22Rv1 (cell line): ENCODE results near the gene SNX25.

Experiments
- H3K27ac ChIP-seq: fragments of 450-650 bp; 2 replicates; pipeline ENCODE4 v1.5.1; 2017
- CTCF ChIP-seq: fragments of 450-650 bp; IDR thresholded peaks from 2 replicates; pipeline ENCODE4 v1.5.1; 2017; ENCODE audit warnings: mild to moderate bottlenecking
- ZFX ChIP-seq: fragments of 450-650 bp; IDR thresholded peaks from 2 replicates; pipeline ENCODE4 v1.6.1; 2017; ENCODE audit warnings: antibody characterized with exemption, borderline replicate concordance

Gene SNX25

GRCh38 chr4:185247151-185247550 lies 37.8 kb downstream of the SNX25 start:
- TF ChIP-seq CTCF = no peak
- no peak for TF ChIP-seq ZFX
- H3K27ac ChIP-seq = no peak overlapping the region

GRCh38 chr4:185248393-185249039 lies 39.1 kb downstream of the SNX25 start:
- TF ChIP-seq ZFX (no peak), CTCF (no peak)
- H3K27ac ChIP-seq = no peak overlapping the region

DNA sequence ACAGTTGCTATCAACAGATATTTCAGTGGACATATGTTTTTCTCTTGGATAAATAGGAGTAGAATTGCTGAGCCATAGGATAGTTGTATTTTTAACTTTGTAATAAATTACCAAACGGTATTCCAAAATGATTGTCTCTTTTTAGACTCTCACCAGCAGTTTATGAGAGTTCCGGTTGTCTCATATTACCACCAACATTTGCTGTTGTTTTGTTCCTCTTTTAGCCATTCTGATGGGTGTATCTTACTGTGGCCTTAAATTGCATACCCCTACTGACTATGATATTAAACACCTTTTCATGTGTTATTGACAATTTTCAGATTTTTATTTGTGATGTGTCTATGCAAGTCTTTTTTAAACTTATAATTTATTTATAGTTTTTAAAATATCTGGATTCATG lies 39.7 kb downstream of the SNX25 start:
- H3K27ac ChIP-seq = no peak overlapping the region
- TF ChIP-seq ZFX (no peak), CTCF (no peak)

GRCh38 chr4:185254434-185254833 lies 45.0 kb downstream of the SNX25 start:
- H3K27ac ChIP-seq = no peak overlapping the region
- no peak for TF ChIP-seq CTCF

DNA sequence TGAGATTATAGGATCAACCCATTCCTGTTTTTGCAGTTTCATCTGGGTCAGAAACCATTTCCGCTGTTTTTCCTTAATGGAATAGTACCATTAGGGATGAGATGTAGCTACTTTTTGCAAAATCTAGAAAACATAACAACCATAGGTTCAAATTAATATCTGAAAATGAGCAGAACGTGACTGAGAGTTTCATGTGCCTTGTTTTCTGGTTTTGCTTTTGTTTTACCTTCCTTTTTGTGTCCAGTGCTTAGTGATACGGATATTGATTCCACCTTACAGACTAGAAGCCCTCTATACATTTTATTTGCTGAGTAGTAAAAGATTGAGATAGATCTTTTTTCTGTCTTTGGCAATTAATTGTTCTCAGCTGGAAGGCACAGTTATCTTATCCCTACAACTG lies 46.5 kb downstream of the SNX25 start:
- no peak overlapping the region for H3K27ac ChIP-seq
- no peak for TF ChIP-seq CTCF
- TF ChIP-seq ZFX = no peak

DNA sequence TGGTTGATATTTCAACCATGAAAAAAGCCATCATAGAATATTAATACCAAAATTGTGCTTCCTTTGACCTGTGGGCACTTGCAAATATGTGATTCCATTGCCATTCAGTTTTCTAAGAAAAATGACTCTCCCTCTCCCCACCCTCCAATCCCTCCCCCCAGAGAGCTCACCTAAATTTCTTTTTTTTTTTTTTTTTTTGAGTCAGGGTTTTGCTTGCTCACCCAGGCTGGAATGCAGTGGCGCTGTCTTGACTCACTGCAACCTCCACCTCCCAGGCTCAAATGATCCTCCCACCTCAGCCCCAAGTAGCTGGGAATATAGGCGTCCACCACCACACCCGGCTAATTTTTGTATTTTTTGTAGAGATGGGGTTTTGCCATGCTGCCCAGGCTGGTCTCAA lies 47.0 kb downstream of the SNX25 start:
- TF ChIP-seq CTCF (no peak), ZFX (no peak)
- no peak overlapping the region for H3K27ac ChIP-seq

DNA sequence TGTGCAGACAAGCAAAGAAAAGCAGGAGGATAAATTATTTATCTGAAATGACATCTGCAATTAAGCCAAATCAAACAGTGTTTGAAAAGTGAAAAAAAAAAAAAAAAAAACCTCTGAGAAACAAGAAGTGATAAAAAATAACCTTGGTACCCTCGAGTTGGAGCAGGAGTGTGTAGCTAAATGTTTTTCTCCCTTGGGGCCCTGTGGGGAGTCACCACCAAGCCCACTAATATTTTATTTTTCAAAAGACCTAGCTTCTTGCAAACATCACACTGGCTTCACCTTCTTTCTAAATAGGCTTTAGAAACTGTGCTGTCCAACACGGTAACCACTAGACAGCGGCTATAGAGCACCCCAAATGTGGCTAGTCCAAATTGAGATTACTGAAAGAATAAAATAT lies 47.7 kb downstream of the SNX25 start:
- H3K27ac ChIP-seq = no peak overlapping the region
- no peak for TF ChIP-seq ZFX
- no peak for TF ChIP-seq CTCF
